ENCODE results near the gene PCDHGC5. TPM values are rescaled to one million over a fixed set of nuclear protein-coding genes. Genes with fewer than 3 reads are reported as not detected.

The PCDHGC5 gene
- total and polyA plus RNA-seq, 7 donors = 0.08 to 1.2 (median 0.65) TPM; not detected in 1

- peaks cover 0 to 12% (median 3%) of the 10 kb centered on the region in 3 donors for H3K27me3 ChIP-seq (ENCODE audit: insufficient read depth in 3 of 3, low read length in 2 of 3)
- no peak for TF ChIP-seq CTCF (IDR thresholded peaks at IDR 0.05)
- no peak for DNase-seq
- H3K36me3 ChIP-seq (ENCODE audit: insufficient read depth in 1 of 2, low read depth in 1 of 2) = peaks cover 0 to 14% of the 10 kb centered on the region in 2 donors
- peaks cover 15% of the 10 kb centered on the region for H3K4me1 ChIP-seq
- intact Hi-C loops (cut with DNase I) = no loop called here
- no peaks in the 10 kb centered on the region for H3K9me3 ChIP-seq
- WGBS, 3 donors = 61 to 73% (median 66%) methylated on average over 7 of the region's 7 CpGs
- ATAC-seq = peak in 1 of 4 donors; percentile 36
- no peak overlapping the region for H3K4me3 ChIP-seq
- no peak overlapping the region for H3K27ac ChIP-seq
Observed at GRCh38 chr5:141487131-141487530, 1.8 kb upstream of the PCDHGC5 start.

GRCh38 chr5:141489841-141490240 is 960 bp downstream of the PCDHGC5 start:
- TF ChIP-seq CTCF (IDR thresholded peaks at IDR 0.05) = no peak
- H3K4me3 ChIP-seq = no peak overlapping the region
- ATAC-seq (no peak), DNase-seq (no peak)
- H3K27ac ChIP-seq = no peak overlapping the region
- peaks cover 0 to 14% of the 10 kb centered on the region in 2 donors for H3K36me3 ChIP-seq (ENCODE audit: insufficient read depth in 1 of 2, low read depth in 1 of 2)
- H3K27me3 ChIP-seq (ENCODE audit: insufficient read depth in 3 of 3, low read length in 2 of 3) = peaks cover 0 to 5% (median 0%) of the 10 kb centered on the region in 3 donors
- peaks cover 6% of the 10 kb centered on the region for H3K4me1 ChIP-seq
- 77 to 89% (median 85%) methylated on average over 10 of the region's 10 CpGs for WGBS, 3 donors
- intact Hi-C loops (cut with DNase I) = no loop called here
- no peaks in the 10 kb centered on the region for H3K9me3 ChIP-seq

GRCh38 chr5:141490271-141490670 is 1.4 kb downstream of the PCDHGC5 start:
- no peak for DNase-seq
- peaks cover 3% of the 10 kb centered on the region for H3K4me1 ChIP-seq

GRCh38 chr5:141490771-141491170 is 1.9 kb downstream of the PCDHGC5 start:
- intact Hi-C loops (cut with DNase I) = no loop called here
- Histone ChIP-seq H3K36me3 (ENCODE audit: insufficient read depth in 1 of 2, low read depth in 1 of 2) (peaks cover 0 to 20% of the 10 kb centered on the region in 2 donors), H3K4me1 (no peaks in the 10 kb centered on the region), H3K9me3 (no peaks in the 10 kb centered on the region), H3K4me3 (no peak overlapping the region), H3K27ac (no peak overlapping the region), H3K27me3 (ENCODE audit: insufficient read depth in 3 of 3, low read length in 2 of 3) (peaks cover 0 to 5% (median 0%) of the 10 kb centered on the region in 3 donors)
- 86 to 92% (median 87%) methylated on average over 13 of the region's 13 CpGs for WGBS, 3 donors
- ATAC-seq (no peak), DNase-seq (no peak)
- no peak for TF ChIP-seq CTCF (IDR thresholded peaks at IDR 0.05)

More at GRCh38 chr5:141490271-141490670, 1.4 kb downstream of the PCDHGC5 start:
- Histone ChIP-seq H3K27ac (no peak overlapping the region), H3K36me3 (ENCODE audit: insufficient read depth in 1 of 2, low read depth in 1 of 2) (peaks cover 0 to 16% of the 10 kb centered on the region in 2 donors), H3K4me3 (no peak overlapping the region), H3K27me3 (ENCODE audit: insufficient read depth in 3 of 3, low read length in 2 of 3) (peaks cover 0 to 5% (median 0%) of the 10 kb centered on the region in 3 donors), H3K9me3 (no peaks in the 10 kb centered on the region)
- intact Hi-C loops (cut with DNase I) = no loop called here
- no peak for ATAC-seq
- 93 to 95% (median 94%) methylated on average over 10 of the region's 10 CpGs for WGBS, 3 donors
- no peak for TF ChIP-seq CTCF (IDR thresholded peaks at IDR 0.05)

Data from psoas muscle (tissue), 8 donors.